Measurements from ENCODE around the gene DEFB132. TPM values are rescaled to one million over a fixed set of nuclear protein-coding genes. Genes with fewer than 3 reads are reported as not detected.

DEFB132 gene
- not detected for total RNA-seq (ENCODE audit: unreplicated experiment)
- long read RNA-seq: 0 reads

GRCh38 chr20:257419-257818, at the start of gene DEFB132:
TSS of gene DEFB132 (plus strand) at chr20:257724. CDS start at chr20:257779, 55 bp downstream.
- Mint-ChIP-seq H3K27me3 (ENCODE audit: unreplicated experiment) (peaks cover 5% of the 10 kb centered on the region), H3K36me3 (ENCODE audit: unreplicated experiment) (no peaks in the 10 kb centered on the region), H3K9me3 (ENCODE audit: unreplicated experiment) (no peaks in the 10 kb centered on the region), H3K27ac (ENCODE audit: unreplicated experiment) (no peak within 1 kb of the TSS), H3K4me3 (ENCODE audit: unreplicated experiment) (no peak within 1 kb of the TSS), H3K4me1 (ENCODE audit: low read depth, unreplicated experiment) (peaks cover 11% of the 10 kb centered on the region)
- DNase-seq: no peak
- TF ChIP-seq CTCF (IDR thresholded peaks at IDR 0.05; ENCODE audit: partially characterized antibody, unreplicated experiment): no peak

- H3K36me3 Mint-ChIP-seq (ENCODE audit: unreplicated experiment): no peaks in the 10 kb centered on the region
- TF ChIP-seq CTCF (IDR thresholded peaks at IDR 0.05; ENCODE audit: partially characterized antibody, unreplicated experiment): peak; percentile 16
- no peaks in the 10 kb centered on the region for H3K4me1 Mint-ChIP-seq (ENCODE audit: low read depth, unreplicated experiment)
- DNase-seq: no peak
- no peak overlapping the region for H3K4me3 Mint-ChIP-seq (ENCODE audit: unreplicated experiment)
- H3K27me3 Mint-ChIP-seq (ENCODE audit: unreplicated experiment): peaks cover 12% of the 10 kb centered on the region
- H3K9me3 Mint-ChIP-seq (ENCODE audit: unreplicated experiment): no peaks in the 10 kb centered on the region
- H3K27ac Mint-ChIP-seq (ENCODE audit: unreplicated experiment): no peak overlapping the region
These were observed 48.5 kb upstream of the DEFB132 start for GRCh38 chr20:208942-209566.

- DNase-seq: no peak
- H3K27me3 Mint-ChIP-seq (ENCODE audit: unreplicated experiment): peaks cover 11% of the 10 kb centered on the region
- TF ChIP-seq CTCF (IDR thresholded peaks at IDR 0.05; ENCODE audit: partially characterized antibody, unreplicated experiment): no peak
- no peak overlapping the region for H3K27ac Mint-ChIP-seq (ENCODE audit: unreplicated experiment)
- H3K36me3 Mint-ChIP-seq (ENCODE audit: unreplicated experiment): no peaks in the 10 kb centered on the region
- H3K9me3 Mint-ChIP-seq (ENCODE audit: unreplicated experiment): no peaks in the 10 kb centered on the region
- no peaks in the 10 kb centered on the region for H3K4me1 Mint-ChIP-seq (ENCODE audit: low read depth, unreplicated experiment)
- H3K4me3 Mint-ChIP-seq (ENCODE audit: unreplicated experiment): no peak overlapping the region
These were observed 46.6 kb upstream of the DEFB132 start for GRCh38 chr20:210809-211502.

- Mint-ChIP-seq H3K9me3 (ENCODE audit: unreplicated experiment) (no peaks in the 10 kb centered on the region), H3K27me3 (ENCODE audit: unreplicated experiment) (peaks cover 11% of the 10 kb centered on the region), H3K27ac (ENCODE audit: unreplicated experiment) (no peak overlapping the region), H3K4me3 (ENCODE audit: unreplicated experiment) (no peak overlapping the region), H3K4me1 (ENCODE audit: low read depth, unreplicated experiment) (no peaks in the 10 kb centered on the region), H3K36me3 (ENCODE audit: unreplicated experiment) (no peaks in the 10 kb centered on the region)
- DNase-seq: no peak
- no peak for TF ChIP-seq CTCF (IDR thresholded peaks at IDR 0.05; ENCODE audit: partially characterized antibody, unreplicated experiment)
These were observed 43.1 kb upstream of the DEFB132 start for GRCh38 chr20:214383-214782.

- Mint-ChIP-seq H3K36me3 (ENCODE audit: unreplicated experiment) (no peaks in the 10 kb centered on the region), H3K27ac (ENCODE audit: unreplicated experiment) (no peak overlapping the region), H3K9me3 (ENCODE audit: unreplicated experiment) (no peaks in the 10 kb centered on the region), H3K27me3 (ENCODE audit: unreplicated experiment) (peaks cover 15% of the 10 kb centered on the region), H3K4me3 (ENCODE audit: unreplicated experiment) (no peak overlapping the region), H3K4me1 (ENCODE audit: low read depth, unreplicated experiment) (no peaks in the 10 kb centered on the region)
- TF ChIP-seq CTCF (IDR thresholded peaks at IDR 0.05; ENCODE audit: partially characterized antibody, unreplicated experiment): no peak
- DNase-seq: no peak
These were observed 41.7 kb upstream of the DEFB132 start for GRCh38 chr20:215796-216195.

Measured in glutamatergic neuron (in vitro differentiated cells).